ENCODE data around the gene ACER2.
A peak's percentile ranks its signal among the peaks of the same experiment; 100 is the strongest.

- TF ChIP-seq, protein P1, sequence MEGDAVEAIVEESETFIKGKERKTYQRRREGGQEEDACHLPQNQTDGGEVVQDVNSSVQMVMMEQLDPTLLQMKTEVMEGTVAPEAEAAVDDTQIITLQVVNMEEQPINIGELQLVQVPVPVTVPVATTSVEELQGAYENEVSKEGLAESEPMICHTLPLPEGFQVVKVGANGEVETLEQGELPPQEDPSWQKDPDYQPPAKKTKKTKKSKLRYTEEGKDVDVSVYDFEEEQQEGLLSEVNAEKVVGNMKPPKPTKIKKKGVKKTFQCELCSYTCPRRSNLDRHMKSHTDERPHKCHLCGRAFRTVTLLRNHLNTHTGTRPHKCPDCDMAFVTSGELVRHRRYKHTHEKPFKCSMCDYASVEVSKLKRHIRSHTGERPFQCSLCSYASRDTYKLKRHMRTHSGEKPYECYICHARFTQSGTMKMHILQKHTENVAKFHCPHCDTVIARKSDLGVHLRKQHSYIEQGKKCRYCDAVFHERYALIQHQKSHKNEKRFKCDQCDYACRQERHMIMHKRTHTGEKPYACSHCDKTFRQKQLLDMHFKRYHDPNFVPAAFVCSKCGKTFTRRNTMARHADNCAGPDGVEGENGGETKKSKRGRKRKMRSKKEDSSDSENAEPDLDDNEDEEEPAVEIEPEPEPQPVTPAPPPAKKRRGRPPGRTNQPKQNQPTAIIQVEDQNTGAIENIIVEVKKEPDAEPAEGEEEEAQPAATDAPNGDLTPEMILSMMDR (IDR thresholded peaks at IDR 0.05): peak; percentile 87
- TF ChIP-seq ZFX (IDR thresholded peaks at IDR 0.05; ENCODE audit: borderline replicate concordance): no peak
These were observed 84.5 kb downstream of the ACER2 start for GRCh38 chr9:19493174-19493811.

All from 22Rv1 (cell line).